ENCODE data around the gene RNF225.

The RNF225 gene

GRCh38 chr19:58349590-58349989 is 45.9 kb upstream of the RNF225 start:
- Histone ChIP-seq H3K27me3 (ENCODE audit: control insufficient read depth, low read length) (no peaks in the 10 kb centered on the region), H3K4me2 (ENCODE audit: low read length) (peak overlapping the region; percentile 67; the same call in 1 of the 2 replicates), H3K27ac (ENCODE audit: low read depth, low read length) (no peak overlapping the region), H3K4me1 (ENCODE audit: control insufficient read depth, low read length) (peaks cover 27% of the 10 kb centered on the region), H3K4me3 (ENCODE audit: low read length) (no peak overlapping the region), H3F3A (ENCODE audit: control insufficient read depth, insufficient read depth) (0 out of 2 replicates have a peak, but pooled peaks cover 2% of the 10 kb centered on the region), H3K79me2 (ENCODE audit: control insufficient read depth, low read length) (peaks cover 32% of the 10 kb centered on the region), H3K9me2 (replicated peaks; ENCODE audit: control insufficient read depth, low read length) (no peaks in the 10 kb centered on the region), H3K9me3 (ENCODE audit: control insufficient read depth, insufficient read depth, low read length) (no peaks in the 10 kb centered on the region), H4K20me1 (ENCODE audit: control insufficient read depth, insufficient read depth, low read depth, low read length) (no peaks in the 10 kb centered on the region), H3K36me3 (ENCODE audit: control insufficient read depth, low read length) (peaks cover 13% of the 10 kb centered on the region)
- no peak for TF ChIP-seq EZH2phosphoT487 (IDR thresholded peaks at IDR 0.05; ENCODE audit: borderline replicate concordance, low read length)
- TF ChIP-seq CTCF (IDR thresholded peaks at IDR 0.05; ENCODE audit: low read depth, low read length, poor library complexity, severe bottlenecking), result no peak

- H3K79me2 ChIP-seq (ENCODE audit: control insufficient read depth, low read length), result peaks cover 32% of the 10 kb centered on the region
- no peak overlapping the region for H3K4me2 ChIP-seq (ENCODE audit: low read length)
- no peaks in the 10 kb centered on the region for H3K9me2 ChIP-seq (replicated peaks; ENCODE audit: control insufficient read depth, low read length)
- 0 out of 2 replicates have a peak, but pooled peaks cover 2% of the 10 kb centered on the region for H3F3A ChIP-seq (ENCODE audit: control insufficient read depth, insufficient read depth)
- H3K36me3 ChIP-seq (ENCODE audit: control insufficient read depth, low read length), result peaks cover 13% of the 10 kb centered on the region
- H3K4me1 ChIP-seq (ENCODE audit: control insufficient read depth, low read length), result peaks cover 27% of the 10 kb centered on the region
- H3K27me3 ChIP-seq (ENCODE audit: control insufficient read depth, low read length), result no peaks in the 10 kb centered on the region
- no peaks in the 10 kb centered on the region for H4K20me1 ChIP-seq (ENCODE audit: control insufficient read depth, insufficient read depth, low read depth, low read length)
- no peaks in the 10 kb centered on the region for H3K9me3 ChIP-seq (ENCODE audit: control insufficient read depth, insufficient read depth, low read length)
- no peak overlapping the region for H3K4me3 ChIP-seq (ENCODE audit: low read length)
- H3K27ac ChIP-seq (ENCODE audit: low read depth, low read length), result no peak overlapping the region
- TF ChIP-seq CTCF (IDR thresholded peaks at IDR 0.05; ENCODE audit: low read depth, low read length, poor library complexity, severe bottlenecking), result no peak
- no peak for TF ChIP-seq EZH2phosphoT487 (IDR thresholded peaks at IDR 0.05; ENCODE audit: borderline replicate concordance, low read length)
Measured at GRCh38 chr19:58350001-58350861, 45.2 kb upstream of the RNF225 start.

GRCh38 chr19:58350871-58351557 is 44.4 kb upstream of the RNF225 start:
- Histone ChIP-seq H3F3A (ENCODE audit: control insufficient read depth, insufficient read depth) (0 out of 2 replicates have a peak, but pooled peaks cover 2% of the 10 kb centered on the region), H3K79me2 (ENCODE audit: control insufficient read depth, low read length) (peaks cover 32% of the 10 kb centered on the region), H3K27ac (ENCODE audit: low read depth, low read length) (no peak overlapping the region), H4K20me1 (ENCODE audit: control insufficient read depth, insufficient read depth, low read depth, low read length) (no peaks in the 10 kb centered on the region), H3K4me2 (ENCODE audit: low read length) (no peak overlapping the region), H3K36me3 (ENCODE audit: control insufficient read depth, low read length) (peaks cover 13% of the 10 kb centered on the region), H3K4me1 (ENCODE audit: control insufficient read depth, low read length) (peaks cover 25% of the 10 kb centered on the region), H3K9me3 (ENCODE audit: control insufficient read depth, insufficient read depth, low read length) (no peaks in the 10 kb centered on the region), H3K4me3 (ENCODE audit: low read length) (no peak overlapping the region), H3K9me2 (replicated peaks; ENCODE audit: control insufficient read depth, low read length) (no peaks in the 10 kb centered on the region), H3K27me3 (ENCODE audit: control insufficient read depth, low read length) (no peaks in the 10 kb centered on the region)
- TF ChIP-seq EZH2phosphoT487 (IDR thresholded peaks at IDR 0.05; ENCODE audit: borderline replicate concordance, low read length), result no peak
- TF ChIP-seq CTCF (IDR thresholded peaks at IDR 0.05; ENCODE audit: low read depth, low read length, poor library complexity, severe bottlenecking), result no peak
